Upper lobe of right lung (tissue), 1 donor: ENCODE results near the gene TBCE. TPM values are rescaled to one million over a fixed set of nuclear protein-coding genes. Genes with fewer than 3 reads are reported as not detected.

Experiments used
- ATAC-seq: fragments of 200-7000 bp; cut with Tn5 transposase; one replicate; pipeline ENCODE4 v1.9.1; 2020; ENCODE audit warnings: mild to moderate bottlenecking, moderate library complexity
- DNase-seq: peaks from one replicate; pipeline ENCODE4 v3.0.0-alpha.2; 2020
- H3K27ac ChIP-seq: fragments of 200-600 bp; one replicate; pipeline ENCODE4 v1.8.0; 2022
- H3K27me3 ChIP-seq: fragments of 200-600 bp; one replicate; pipeline ENCODE4 v1.8.0; 2022; ENCODE audit warnings: mild to moderate bottlenecking
- H3K36me3 ChIP-seq: fragments of 200-600 bp; one replicate; pipeline ENCODE4 v1.8.0; 2022
- H3K4me1 ChIP-seq: fragments of 200-600 bp; one replicate; pipeline ENCODE4 v1.8.0; 2022
- H3K4me3 ChIP-seq: fragments of 200-600 bp; one replicate; pipeline ENCODE4 v1.8.0; 2022; ENCODE audit warnings: mild to moderate bottlenecking
- H3K9me3 ChIP-seq: fragments of 200-600 bp; one replicate; pipeline ENCODE4 v1.8.0; 2022
- intact Hi-C: fragments of 100-400 bp; cut with DNase I; formaldehyde crosslinking; loops from one replicate; pipeline ENCODE4 v1.11.0; 2022
- total RNA-seq: library from RNA; stranded (reverse); fragmentation: NEBNext Ultra II Directional; extraction: Animal tissue kit (Norgen Biotek cat#: 25700); gene quantifications from one replicate; pipeline ENCODE4 v1.2.1, GENCODE V29; 2021
- TF ChIP-seq, protein P1 (sequence below): fragments of 200-600 bp; IDR thresholded peaks from one replicate; pipeline ENCODE4 v1.8.0; 2022; ENCODE audit warnings: antibody characterized with exemption
- donor health status: DM: no; HTN: yes; CAD: no; lungs with severe emphysema.

The TBCE gene
- total RNA-seq, 1 donor from 2014 or later: 27.2 TPM

DNA sequence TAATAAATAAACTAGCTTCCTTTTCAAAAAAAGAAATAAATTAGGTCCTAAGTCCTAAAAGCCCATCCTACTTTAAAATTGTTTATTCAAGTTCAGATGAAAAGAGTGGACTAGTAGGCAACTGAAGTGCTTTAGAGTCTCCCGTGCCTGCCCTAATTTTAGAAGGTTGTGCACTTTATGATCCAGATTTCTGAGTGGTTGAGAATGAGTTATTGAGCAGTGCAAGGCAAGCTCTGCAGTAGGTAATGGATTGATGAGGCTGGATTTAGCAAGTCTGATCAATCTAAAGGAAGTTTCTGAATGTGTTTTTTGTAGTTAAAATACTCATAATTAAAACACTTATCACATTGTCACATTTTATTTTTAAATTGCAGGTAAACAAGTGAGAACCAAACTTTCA, 25.9 kb upstream of the TBCE start:
- intact Hi-C loops: no loop called here
- ATAC-seq (no peak), DNase-seq (no peak)
- Histone ChIP-seq H3K27me3 (no peaks in the 10 kb centered on the region), H3K27ac (no peak overlapping the region), H3K4me3 (no peak overlapping the region), H3K4me1 (peaks cover 9% of the 10 kb centered on the region), H3K9me3 (no peaks in the 10 kb centered on the region), H3K36me3 (peaks cover 62% of the 10 kb centered on the region)
- TF ChIP-seq, protein P1, sequence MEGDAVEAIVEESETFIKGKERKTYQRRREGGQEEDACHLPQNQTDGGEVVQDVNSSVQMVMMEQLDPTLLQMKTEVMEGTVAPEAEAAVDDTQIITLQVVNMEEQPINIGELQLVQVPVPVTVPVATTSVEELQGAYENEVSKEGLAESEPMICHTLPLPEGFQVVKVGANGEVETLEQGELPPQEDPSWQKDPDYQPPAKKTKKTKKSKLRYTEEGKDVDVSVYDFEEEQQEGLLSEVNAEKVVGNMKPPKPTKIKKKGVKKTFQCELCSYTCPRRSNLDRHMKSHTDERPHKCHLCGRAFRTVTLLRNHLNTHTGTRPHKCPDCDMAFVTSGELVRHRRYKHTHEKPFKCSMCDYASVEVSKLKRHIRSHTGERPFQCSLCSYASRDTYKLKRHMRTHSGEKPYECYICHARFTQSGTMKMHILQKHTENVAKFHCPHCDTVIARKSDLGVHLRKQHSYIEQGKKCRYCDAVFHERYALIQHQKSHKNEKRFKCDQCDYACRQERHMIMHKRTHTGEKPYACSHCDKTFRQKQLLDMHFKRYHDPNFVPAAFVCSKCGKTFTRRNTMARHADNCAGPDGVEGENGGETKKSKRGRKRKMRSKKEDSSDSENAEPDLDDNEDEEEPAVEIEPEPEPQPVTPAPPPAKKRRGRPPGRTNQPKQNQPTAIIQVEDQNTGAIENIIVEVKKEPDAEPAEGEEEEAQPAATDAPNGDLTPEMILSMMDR: no peak

DNA sequence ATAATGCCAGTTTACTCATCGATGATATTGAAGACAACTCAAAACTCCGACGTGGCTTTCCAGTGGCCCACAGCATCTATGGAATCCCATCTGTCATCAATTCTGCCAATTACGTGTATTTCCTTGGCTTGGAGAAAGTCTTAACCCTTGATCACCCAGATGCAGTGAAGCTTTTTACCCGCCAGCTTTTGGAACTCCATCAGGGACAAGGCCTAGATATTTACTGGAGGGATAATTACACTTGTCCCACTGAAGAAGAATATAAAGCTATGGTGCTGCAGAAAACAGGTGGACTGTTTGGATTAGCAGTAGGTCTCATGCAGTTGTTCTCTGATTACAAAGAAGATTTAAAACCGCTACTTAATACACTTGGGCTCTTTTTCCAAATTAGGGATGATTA, 25.2 kb upstream of the TBCE start:
- Histone ChIP-seq H3K4me1 (peaks cover 2% of the 10 kb centered on the region), H3K27ac (no peak overlapping the region), H3K4me3 (no peak overlapping the region), H3K36me3 (peaks cover 55% of the 10 kb centered on the region), H3K9me3 (no peaks in the 10 kb centered on the region), H3K27me3 (no peaks in the 10 kb centered on the region)
- TF ChIP-seq, protein P1: no peak
- ATAC-seq (no peak), DNase-seq (no peak)
- intact Hi-C loops: no loop called here

DNA sequence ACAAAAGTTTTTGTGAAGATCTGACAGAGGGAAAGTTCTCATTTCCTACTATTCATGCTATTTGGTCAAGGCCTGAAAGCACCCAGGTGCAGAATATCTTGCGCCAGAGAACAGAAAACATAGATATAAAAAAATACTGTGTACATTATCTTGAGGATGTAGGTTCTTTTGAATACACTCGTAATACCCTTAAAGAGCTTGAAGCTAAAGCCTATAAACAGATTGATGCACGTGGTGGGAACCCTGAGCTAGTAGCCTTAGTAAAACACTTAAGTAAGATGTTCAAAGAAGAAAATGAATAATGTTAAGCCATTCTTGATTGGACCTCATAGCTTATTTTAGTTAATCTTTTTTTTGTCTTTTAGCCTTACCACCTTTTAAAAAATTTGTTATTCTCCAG, 24.8 kb upstream of the TBCE start:
- intact Hi-C loops: no loop called here
- peaks cover 50% of the 10 kb centered on the region for H3K36me3 ChIP-seq
- no peaks in the 10 kb centered on the region for H3K27me3 ChIP-seq
- DNase-seq (no peak), ATAC-seq (no peak)
- H3K9me3 ChIP-seq: no peaks in the 10 kb centered on the region
- TF ChIP-seq, protein P1: no peak
- no peaks in the 10 kb centered on the region for H3K4me1 ChIP-seq
- H3K27ac ChIP-seq: no peak overlapping the region
- H3K4me3 ChIP-seq: no peak overlapping the region

DNA sequence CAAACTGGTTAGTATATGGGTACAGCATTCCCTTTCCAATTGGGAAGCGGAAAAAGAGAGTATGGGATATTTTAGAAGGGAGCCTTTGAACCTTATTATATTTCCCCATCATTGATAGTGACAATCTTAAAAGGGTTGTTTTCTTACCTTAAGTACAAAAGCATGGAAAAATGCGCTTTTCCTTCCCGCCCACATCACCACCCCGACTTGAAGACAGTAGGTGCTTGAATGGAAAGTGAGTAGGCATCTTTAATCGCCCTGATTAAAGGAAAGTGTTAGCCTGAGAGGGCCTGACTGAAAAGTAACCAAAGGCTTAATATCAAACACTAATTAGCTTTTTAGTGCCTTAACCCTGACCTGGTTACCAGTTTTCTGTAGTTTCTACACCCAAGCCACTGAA, 23.5 kb upstream of the TBCE start:
- no peaks in the 10 kb centered on the region for H3K4me1 ChIP-seq
- intact Hi-C loops: no loop called here
- peaks cover 38% of the 10 kb centered on the region for H3K36me3 ChIP-seq
- DNase-seq: no peak
- TF ChIP-seq, protein P1: no peak
- H3K27me3 ChIP-seq: no peaks in the 10 kb centered on the region
- no peaks in the 10 kb centered on the region for H3K9me3 ChIP-seq
- ATAC-seq: no peak
- no peak overlapping the region for H3K4me3 ChIP-seq
- no peak overlapping the region for H3K27ac ChIP-seq

DNA sequence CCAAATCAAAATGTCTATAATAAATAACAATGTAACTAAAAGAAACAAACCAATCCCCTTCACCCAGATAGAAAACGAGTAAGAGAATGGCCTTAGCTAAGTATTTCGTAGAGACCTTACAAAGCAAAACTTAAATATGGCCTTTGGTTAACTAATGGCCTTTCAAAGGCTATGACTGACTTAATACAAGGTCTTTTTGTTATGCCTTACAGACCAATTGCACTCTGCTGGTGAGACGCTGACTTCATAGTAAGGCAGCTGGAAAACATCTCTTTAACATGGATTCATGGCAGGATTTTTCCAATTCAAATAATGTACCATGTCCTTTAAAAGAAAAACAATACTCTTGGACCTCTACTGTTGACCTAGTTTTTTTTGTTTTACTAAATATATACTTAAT, 15.8 kb upstream of the TBCE start:
- Histone ChIP-seq H3K36me3 (no peaks in the 10 kb centered on the region), H3K27ac (no peak overlapping the region), H3K4me1 (no peaks in the 10 kb centered on the region), H3K27me3 (no peaks in the 10 kb centered on the region), H3K4me3 (no peak overlapping the region), H3K9me3 (no peaks in the 10 kb centered on the region)
- intact Hi-C loops: no loop called here
- TF ChIP-seq, protein P1: no peak
- ATAC-seq: no peak
- no peak for DNase-seq

DNA sequence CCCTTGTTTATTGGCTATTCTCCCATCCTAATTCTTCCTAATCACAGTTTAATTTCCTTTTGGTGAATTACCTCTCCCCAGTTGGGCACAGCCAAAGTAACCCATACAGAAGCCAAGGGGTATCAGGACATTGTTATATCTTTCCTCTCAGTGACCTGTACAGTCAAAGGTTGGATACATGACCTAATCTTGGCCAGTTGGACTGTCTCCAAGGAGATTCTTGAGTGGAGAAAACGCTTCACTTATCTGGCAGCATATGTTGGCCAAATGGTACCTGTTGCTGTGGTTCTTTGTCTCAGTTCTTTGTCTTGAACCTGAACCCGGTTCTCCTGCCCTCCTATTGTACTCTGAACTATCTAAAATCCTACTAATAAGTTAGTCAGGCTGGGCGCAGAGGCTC, 15.3 kb upstream of the TBCE start:
- TF ChIP-seq, protein P1: no peak
- Histone ChIP-seq H3K36me3 (no peaks in the 10 kb centered on the region), H3K27ac (no peak overlapping the region), H3K27me3 (no peaks in the 10 kb centered on the region), H3K4me3 (no peak overlapping the region), H3K4me1 (no peaks in the 10 kb centered on the region), H3K9me3 (no peaks in the 10 kb centered on the region)
- intact Hi-C loops: no loop called here
- ATAC-seq (no peak), DNase-seq (no peak)
